HG02973 (cell line): ENCODE data around the gene LAMA2.

ENCODE experiments used
- ATAC-seq: cut with Tn5 transposase; IDR thresholded peaks from one replicate; pipeline ENCODE4 v1.9.1; 2021; ENCODE audit warnings: moderate library complexity; ENCODE audit not compliant: unreplicated experiment

The LAMA2 gene

DNA sequence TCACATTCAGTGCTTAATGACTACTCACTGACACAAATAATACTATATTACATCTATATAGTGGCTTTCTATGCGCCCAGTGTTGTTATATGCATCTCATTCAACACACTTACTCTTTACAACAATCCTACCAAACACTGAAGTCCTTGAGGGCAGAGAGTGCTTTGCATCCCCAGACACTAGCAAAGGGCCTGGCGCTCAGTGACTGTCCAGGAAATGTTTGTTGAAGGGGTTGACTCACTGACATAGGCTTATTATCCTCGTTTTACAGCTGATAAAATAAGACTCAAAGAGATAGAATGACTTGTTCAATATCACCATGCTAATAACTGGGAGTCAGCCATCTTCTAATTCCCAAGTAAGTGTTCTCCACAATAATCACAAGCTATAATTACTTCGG lies 663.8 kb downstream of the LAMA2 start:
- ATAC-seq: no peak

DNA sequence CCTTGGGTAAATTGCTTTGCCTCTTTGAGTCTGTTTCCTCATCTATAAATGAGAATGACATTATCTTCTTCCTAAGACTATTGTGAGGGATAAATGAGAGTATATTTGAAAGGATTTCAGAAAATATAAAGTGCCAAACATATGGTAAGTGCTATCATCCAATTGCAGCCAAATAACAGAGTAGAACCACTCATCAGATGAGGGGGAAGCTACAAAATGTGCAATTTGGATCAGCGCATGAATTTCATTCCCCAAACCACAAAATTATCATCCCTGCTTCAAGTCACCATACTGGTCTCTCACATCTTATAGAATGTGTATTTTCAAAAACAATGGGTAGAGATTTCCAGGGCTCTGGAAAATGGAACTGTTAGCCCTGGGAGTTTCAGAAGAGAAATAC lies 668.5 kb downstream of the LAMA2 start:
- ATAC-seq: no peak

DNA sequence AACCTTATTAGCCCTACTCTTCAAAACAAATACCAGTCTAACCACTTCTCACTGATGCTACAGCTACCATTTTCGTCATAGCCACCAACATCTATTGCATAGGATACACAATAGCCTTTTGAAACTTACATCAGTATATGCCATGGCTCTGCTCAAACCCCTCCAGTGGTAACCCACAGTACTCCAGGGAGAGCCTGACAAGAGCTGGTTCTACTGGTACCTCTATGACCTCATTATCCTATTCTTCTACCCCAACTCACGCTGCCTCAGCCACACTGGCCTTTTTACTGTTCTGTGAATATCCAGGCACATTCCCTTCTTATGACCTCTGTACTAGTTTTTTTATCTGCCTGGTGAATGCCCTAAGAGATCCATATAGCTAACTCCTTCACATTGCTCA lies 669.5 kb downstream of the LAMA2 start:
- no peak for ATAC-seq

DNA sequence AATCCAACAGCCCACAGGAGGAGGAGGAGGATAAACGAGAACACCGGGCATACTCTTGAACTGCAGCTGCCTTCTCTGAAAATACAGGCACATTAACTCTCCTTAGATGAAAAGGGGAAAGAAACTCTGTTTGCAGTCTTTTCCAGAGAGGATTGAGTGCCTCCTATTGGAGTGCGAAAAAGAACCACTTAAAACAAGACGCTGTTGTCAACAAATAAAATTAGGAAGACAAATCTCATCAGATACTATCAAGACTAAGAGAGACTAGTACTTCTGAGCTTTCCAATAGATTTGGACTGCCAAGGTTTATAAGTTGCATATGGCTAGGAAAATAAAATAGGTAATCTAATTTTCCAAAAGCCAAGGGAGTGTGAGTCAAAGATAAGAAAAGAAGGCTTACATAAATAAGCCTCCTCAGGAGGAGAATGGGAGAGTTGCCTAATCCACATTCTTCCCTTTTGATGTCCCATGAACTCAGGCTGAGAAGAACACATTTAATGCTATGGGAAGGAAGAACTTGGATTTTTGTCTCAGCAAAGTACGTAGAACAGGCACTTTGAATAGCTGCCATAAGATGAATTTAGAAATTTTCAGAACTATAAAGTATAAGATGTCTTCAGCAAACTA lies 672.4 kb downstream of the LAMA2 start:
- no peak for ATAC-seq

DNA sequence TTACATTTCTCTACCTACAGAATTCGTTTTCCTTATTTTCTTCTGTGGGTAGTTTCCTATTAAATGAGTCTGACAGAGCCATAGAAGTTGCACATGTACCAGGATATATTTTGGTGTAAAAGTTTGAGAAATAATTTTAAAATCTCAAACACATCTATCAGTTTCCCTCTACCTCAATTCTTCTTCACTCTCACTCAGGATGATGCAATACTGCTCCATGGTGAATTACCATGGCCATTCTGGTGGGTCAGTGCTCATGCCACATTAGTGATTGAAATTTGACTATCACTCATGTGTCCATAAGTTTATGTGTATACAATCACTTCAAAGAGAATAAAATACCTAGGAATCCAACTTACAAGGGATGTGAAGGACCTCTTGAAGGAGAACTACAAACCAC lies 675.3 kb downstream of the LAMA2 start:
- ATAC-seq: no peak

DNA sequence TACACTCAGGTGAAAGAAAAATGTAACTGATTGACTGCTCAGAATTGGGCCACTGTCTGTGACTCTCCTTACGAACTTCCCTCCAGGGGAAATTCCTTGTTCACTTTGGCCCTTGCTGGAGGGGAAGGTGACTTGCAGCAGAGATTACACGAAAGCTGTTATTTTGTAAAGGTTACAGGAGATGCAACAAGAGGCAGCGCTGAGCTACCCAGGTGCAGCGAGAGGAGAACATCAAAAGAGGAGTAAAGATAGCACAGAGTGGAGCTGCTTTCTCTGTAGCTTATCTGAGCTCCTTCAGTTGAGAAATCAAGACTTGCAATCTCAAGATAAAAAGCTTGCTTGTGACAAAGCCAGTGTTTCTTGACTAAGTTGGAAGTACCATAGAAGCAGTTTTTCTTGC lies 682.4 kb downstream of the LAMA2 start:
- ATAC-seq: no peak

DNA sequence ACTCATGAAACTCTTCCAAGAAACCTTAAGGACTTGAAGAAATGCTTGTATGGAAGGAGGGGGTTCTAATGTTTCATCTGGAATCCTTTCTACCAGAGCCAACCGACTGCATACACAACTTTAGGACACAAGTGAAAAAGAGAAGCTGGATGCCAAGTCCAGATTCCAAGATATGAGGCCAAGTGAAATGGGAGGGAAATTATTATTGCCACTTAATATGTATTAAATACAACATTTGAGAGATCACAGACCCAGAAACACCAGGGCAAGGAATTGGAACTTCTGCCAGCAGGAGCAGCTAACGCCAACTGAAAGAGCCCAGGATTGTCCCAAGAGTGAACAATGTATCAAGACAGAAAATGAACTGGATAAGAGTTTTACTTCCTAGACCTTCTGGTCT lies 682.9 kb downstream of the LAMA2 start:
- ATAC-seq: no peak
